HG03066 (cell line): ENCODE measurements around the gene HAND1.

ENCODE experiments used
- ATAC-seq: cut with Tn5 transposase; IDR thresholded peaks from one replicate; pipeline ENCODE4 v1.9.1; 2021; ENCODE audit warnings: low read depth; ENCODE audit not compliant: unreplicated experiment

Gene HAND1

GRCh38 chr5:154506049-154506715 lies 28.2 kb upstream of the HAND1 start:
- no peak for ATAC-seq

GRCh38 chr5:154505567-154505966 lies 27.5 kb upstream of the HAND1 start:
- ATAC-seq: no peak

GRCh38 chr5:154503698-154504039 lies 25.6 kb upstream of the HAND1 start:
- no peak for ATAC-seq

GRCh38 chr5:154502180-154502579 lies 24.2 kb upstream of the HAND1 start:
- no peak for ATAC-seq

GRCh38 chr5:154501566-154501965 lies 23.5 kb upstream of the HAND1 start:
- no peak for ATAC-seq

GRCh38 chr5:154498994-154499393 lies 21.0 kb upstream of the HAND1 start:
- ATAC-seq: no peak

GRCh38 chr5:154498591-154498990 lies 20.6 kb upstream of the HAND1 start:
- no peak for ATAC-seq

GRCh38 chr5:154494036-154494435 lies 16.0 kb upstream of the HAND1 start:
- ATAC-seq: no peak

GRCh38 chr5:154493274-154493673 lies 15.2 kb upstream of the HAND1 start:
- ATAC-seq: no peak

- ATAC-seq: no peak
Measured at GRCh38 chr5:154491941-154492340, 13.9 kb upstream of the HAND1 start.

GRCh38 chr5:154487541-154487940 lies 9.5 kb upstream of the HAND1 start:
- ATAC-seq: peak; percentile 98

- no peak for ATAC-seq
Measured at GRCh38 chr5:154486427-154486866, 8.4 kb upstream of the HAND1 start.

- ATAC-seq: no peak
Measured at GRCh38 chr5:154485850-154486426, 7.9 kb upstream of the HAND1 start.

- ATAC-seq: no peak
Measured at GRCh38 chr5:154485096-154485491, 7.1 kb upstream of the HAND1 start.

- ATAC-seq: no peak
Measured at GRCh38 chr5:154484393-154485095, 6.5 kb upstream of the HAND1 start.

- ATAC-seq: no peak
Measured at GRCh38 chr5:154483654-154484392, 5.8 kb upstream of the HAND1 start.

GRCh38 chr5:154482528-154483449 lies 4.8 kb upstream of the HAND1 start:
- no peak for ATAC-seq

GRCh38 chr5:154481584-154482381 lies 3.8 kb upstream of the HAND1 start:
- no peak for ATAC-seq

GRCh38 chr5:154480847-154481246 lies 2.8 kb upstream of the HAND1 start:
- no peak for ATAC-seq
